Measurements from ENCODE around the gene SUSD2.

SUSD2 gene

GRCh38 chr22:24153959-24154358 is 27.3 kb upstream of the SUSD2 start:
- ATAC-seq (ENCODE audit: insufficient read depth, low read depth) (no peak), DNase-seq (no peak)
- no peak overlapping the region for H3K4me2 ChIP-seq (ENCODE audit: insufficient read depth, low read length)
- H2AFZ ChIP-seq (ENCODE audit: low read depth, low read length), result no peak overlapping the region
- H3K27me3 ChIP-seq (ENCODE audit: insufficient read depth, low read length, poor library complexity), result no peaks in the 10 kb centered on the region
- H3K79me2 ChIP-seq (ENCODE audit: insufficient read depth, low read length), result no peaks in the 10 kb centered on the region
- peaks cover 95% of the 10 kb centered on the region for H4K20me1 ChIP-seq (ENCODE audit: insufficient read depth, low read length)
- no peak overlapping the region for H3K4me3 ChIP-seq (ENCODE audit: low read depth in 1 of 2, low read length in 2 of 2)
- no peak overlapping the region for H3K9ac ChIP-seq (ENCODE audit: low read depth, low read length)
- H3K9me3 ChIP-seq (ENCODE audit: insufficient read depth, low read length, severe bottlenecking), result no peaks in the 10 kb centered on the region
- peaks cover 52% of the 10 kb centered on the region for H3K36me3 ChIP-seq (ENCODE audit: insufficient read depth, low read length)
- peaks cover 29% of the 10 kb centered on the region for H3K4me1 ChIP-seq (ENCODE audit: insufficient read depth, low read length)
- TF ChIP-seq CTCF (IDR thresholded peaks at IDR 0.05; ENCODE audit: borderline replicate concordance, extremely low read depth, low read length, poor library complexity, severe bottlenecking), result no peak
- TF ChIP-seq EZH2 (IDR thresholded peaks at IDR 0.05; ENCODE audit: borderline replicate concordance, low read depth, low read length, severe bottlenecking), result no peak
- H3K27ac ChIP-seq (ENCODE audit: low read length), result no peak overlapping the region

- DNase-seq, result no peak
- Histone ChIP-seq H3K4me3 (ENCODE audit: low read depth in 1 of 2, low read length in 2 of 2) (no peak overlapping the region), H3K27me3 (ENCODE audit: insufficient read depth, low read length, poor library complexity) (no peaks in the 10 kb centered on the region), H3K79me2 (ENCODE audit: insufficient read depth, low read length) (no peaks in the 10 kb centered on the region), H3K9ac (ENCODE audit: low read depth, low read length) (no peak overlapping the region), H3K4me2 (ENCODE audit: insufficient read depth, low read length) (no peak overlapping the region), H2AFZ (ENCODE audit: low read depth, low read length) (no peak overlapping the region), H3K27ac (ENCODE audit: low read length) (no peak overlapping the region), H3K36me3 (ENCODE audit: insufficient read depth, low read length) (peaks cover 52% of the 10 kb centered on the region), H3K9me3 (ENCODE audit: insufficient read depth, low read length, severe bottlenecking) (no peaks in the 10 kb centered on the region), H4K20me1 (ENCODE audit: insufficient read depth, low read length) (peaks cover 95% of the 10 kb centered on the region), H3K4me1 (ENCODE audit: insufficient read depth, low read length) (peaks cover 29% of the 10 kb centered on the region)
- ATAC-seq (ENCODE audit: insufficient read depth, low read depth), result no peak
- no peak for TF ChIP-seq CTCF (IDR thresholded peaks at IDR 0.05; ENCODE audit: borderline replicate concordance, extremely low read depth, low read length, poor library complexity, severe bottlenecking)
- TF ChIP-seq EZH2 (IDR thresholded peaks at IDR 0.05; ENCODE audit: borderline replicate concordance, low read depth, low read length, severe bottlenecking), result no peak
Observed at GRCh38 chr22:24154826-24155225, 26.5 kb upstream of the SUSD2 start.

DNA sequence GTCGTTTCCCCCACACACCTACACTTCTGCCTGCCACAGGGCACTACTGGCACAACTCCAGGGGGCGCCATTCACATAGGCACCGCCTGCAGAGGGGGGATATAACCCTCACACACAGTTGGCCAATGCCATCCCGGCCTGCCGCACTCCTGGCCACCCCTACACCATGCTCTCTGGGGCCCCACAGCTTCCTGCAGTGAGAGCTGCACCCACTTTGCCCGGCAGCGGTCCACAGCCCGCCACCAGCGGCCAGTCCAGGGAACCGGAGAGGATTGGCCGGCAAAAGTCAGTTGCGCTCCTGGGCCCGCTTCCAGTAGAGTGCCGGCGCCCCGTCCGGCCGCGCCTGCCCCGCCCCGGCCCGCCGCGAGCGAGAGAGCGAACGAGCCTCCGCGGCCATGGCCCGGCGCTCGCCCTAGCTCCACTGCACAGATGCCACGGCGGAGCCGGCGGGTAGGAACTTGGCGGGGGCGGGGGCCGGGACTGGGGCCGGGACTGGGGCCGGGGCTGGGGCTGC is 25.6 kb upstream of the SUSD2 start:
- Histone ChIP-seq H3K4me3 (ENCODE audit: low read depth in 1 of 2, low read length in 2 of 2) (peak overlapping the region in 1 of 2 experiments; percentile 62; a peak in 3 of 4 replicates), H3K9ac (ENCODE audit: low read depth, low read length) (peak overlapping the region; percentile 46; the same call in 1 of the 2 replicates), H3K4me1 (ENCODE audit: insufficient read depth, low read length) (peaks cover 29% of the 10 kb centered on the region), H3K4me2 (ENCODE audit: insufficient read depth, low read length) (peak overlapping the region; percentile 99), H3K36me3 (ENCODE audit: insufficient read depth, low read length) (peaks cover 49% of the 10 kb centered on the region), H3K27me3 (ENCODE audit: insufficient read depth, low read length, poor library complexity) (no peaks in the 10 kb centered on the region), H3K79me2 (ENCODE audit: insufficient read depth, low read length) (no peaks in the 10 kb centered on the region), H4K20me1 (ENCODE audit: insufficient read depth, low read length) (peaks cover 95% of the 10 kb centered on the region), H3K9me3 (ENCODE audit: insufficient read depth, low read length, severe bottlenecking) (no peaks in the 10 kb centered on the region), H2AFZ (ENCODE audit: low read depth, low read length) (no peak overlapping the region), H3K27ac (ENCODE audit: low read length) (no peak overlapping the region)
- peak; percentile 66 for ATAC-seq (ENCODE audit: insufficient read depth, low read depth)
- TF ChIP-seq CTCF (IDR thresholded peaks at IDR 0.05; ENCODE audit: borderline replicate concordance, extremely low read depth, low read length, poor library complexity, severe bottlenecking) (peak; percentile 77), EZH2 (IDR thresholded peaks at IDR 0.05; ENCODE audit: borderline replicate concordance, low read depth, low read length, severe bottlenecking) (no peak)
- DNase-seq, result peak; percentile 56

Data from DND-41 (cell line).